GM20431 (cell line): ENCODE data around the gene SERPINC1.
"Not testable (repeated sequence)": the region's sequence is repeated elsewhere in the genome, so short reads cannot be mapped to it uniquely, and the experiment has no call there.

ENCODE experiments used
- in situ Hi-C: fragments of 300-500 bp; cut with MseI, MboI; formaldehyde crosslinking; loops from one replicate; pipeline ENCODE4 v1.15.0; 2020; ENCODE audit warnings: low sequenced_read_pairs; ENCODE audit not compliant: unreplicated experiment

The SERPINC1 gene

DNA sequence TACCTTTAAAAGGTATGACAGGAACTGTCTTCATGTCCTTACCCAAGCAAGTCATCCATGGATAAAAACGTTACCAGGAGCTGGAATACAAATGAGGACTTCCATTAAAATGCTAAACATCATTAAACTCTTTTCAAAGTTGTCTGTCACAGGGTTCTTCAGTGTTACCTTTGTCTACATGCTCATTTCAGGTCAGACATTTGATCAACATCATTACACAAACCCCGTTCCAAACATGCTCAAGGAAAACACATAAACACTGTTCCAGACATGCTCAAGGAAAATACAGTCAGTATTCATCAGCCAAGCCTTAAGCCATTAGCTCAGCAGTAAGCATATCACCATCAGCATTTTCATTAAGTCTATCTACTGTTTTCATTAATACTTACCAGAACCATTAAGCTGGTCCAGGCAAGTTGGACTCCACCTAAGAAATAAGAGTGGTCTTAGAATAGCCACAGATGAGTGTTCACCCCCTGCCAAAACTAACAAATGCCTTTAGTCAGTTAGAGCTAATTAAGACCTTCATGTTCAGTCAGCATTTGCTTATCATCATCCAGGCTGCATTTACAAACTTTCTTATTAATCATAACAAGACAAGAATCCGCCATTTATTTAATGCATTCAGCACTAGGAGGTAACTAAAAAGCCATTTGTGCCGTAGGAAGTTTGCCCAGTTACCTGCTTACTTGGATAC lies 51.5 kb downstream of the SERPINC1 start:
- in situ Hi-C loops: no loop called here

DNA sequence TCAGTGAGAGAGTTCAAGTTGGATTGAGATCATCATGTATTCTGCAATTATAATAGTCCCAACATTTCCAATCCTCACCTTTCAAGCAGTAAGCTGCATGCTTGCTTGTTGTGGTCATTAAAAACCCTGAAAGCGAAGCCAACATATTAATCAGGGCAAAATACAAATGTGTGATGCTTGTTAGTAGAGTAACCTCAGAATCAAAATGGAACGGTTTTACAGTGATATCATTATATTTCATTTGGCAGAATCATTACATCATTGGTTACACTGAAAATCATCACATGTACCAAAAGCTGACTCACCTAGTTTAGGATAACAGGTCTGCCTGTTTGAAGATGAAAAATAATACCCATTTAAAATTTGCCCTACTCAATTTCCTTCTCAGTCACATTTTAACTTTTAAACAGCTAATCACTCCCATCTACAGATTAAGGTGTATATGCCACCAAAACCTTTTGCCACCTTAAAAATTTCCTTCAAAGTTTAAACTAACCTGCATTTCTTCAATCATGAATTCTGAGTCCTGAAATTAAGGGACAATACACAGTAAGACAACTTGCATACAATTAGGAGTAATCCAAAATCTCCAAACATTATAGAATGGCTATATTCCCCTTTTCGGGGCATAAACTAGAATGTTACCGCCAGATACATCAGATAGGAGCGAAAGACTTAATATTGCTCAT lies 52.8 kb downstream of the SERPINC1 start:
- in situ Hi-C loops: no loop called here

DNA sequence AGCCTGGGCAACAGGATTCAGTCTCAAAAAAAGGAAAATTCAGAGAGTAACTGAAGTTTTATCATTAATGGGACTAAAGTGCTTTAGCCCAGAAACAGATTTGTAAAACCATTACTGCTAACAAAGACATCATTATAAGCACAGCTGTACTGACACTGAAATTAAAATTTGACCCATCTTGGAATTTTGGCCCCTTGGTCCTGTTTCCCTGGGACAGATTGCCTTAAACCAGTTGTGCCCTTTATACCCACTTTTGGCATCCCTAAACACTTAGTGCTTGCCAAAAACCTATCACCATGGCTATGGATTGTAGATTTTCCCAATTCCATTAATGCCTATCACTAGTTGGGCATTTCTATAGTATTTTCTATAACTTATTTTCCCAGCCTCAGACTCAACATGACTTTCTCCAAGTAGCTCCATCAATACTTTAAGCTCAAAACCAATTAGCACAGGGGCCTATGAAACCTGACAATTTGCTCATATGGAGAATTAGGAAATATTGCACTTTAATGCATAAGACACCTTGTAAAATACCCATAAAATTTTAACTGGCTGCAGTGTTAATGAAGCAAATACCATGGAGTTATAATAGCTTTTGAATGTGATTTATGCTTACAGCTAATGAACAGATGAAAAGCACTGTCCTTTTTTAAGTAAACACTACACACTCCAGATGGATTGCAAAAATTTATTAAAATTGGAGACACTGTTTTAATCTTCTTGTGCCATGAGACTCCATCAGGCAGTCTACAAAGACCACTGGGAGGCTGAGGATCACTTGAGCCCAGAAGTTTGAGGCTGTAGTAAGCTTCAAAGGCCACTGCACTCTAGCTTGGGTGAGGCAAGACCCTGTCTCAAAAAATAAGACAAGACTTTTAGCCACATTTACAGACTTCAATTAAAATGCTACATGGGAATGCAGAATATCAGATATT lies 53.6 kb downstream of the SERPINC1 start:
- in situ Hi-C loops: no loop called here

DNA sequence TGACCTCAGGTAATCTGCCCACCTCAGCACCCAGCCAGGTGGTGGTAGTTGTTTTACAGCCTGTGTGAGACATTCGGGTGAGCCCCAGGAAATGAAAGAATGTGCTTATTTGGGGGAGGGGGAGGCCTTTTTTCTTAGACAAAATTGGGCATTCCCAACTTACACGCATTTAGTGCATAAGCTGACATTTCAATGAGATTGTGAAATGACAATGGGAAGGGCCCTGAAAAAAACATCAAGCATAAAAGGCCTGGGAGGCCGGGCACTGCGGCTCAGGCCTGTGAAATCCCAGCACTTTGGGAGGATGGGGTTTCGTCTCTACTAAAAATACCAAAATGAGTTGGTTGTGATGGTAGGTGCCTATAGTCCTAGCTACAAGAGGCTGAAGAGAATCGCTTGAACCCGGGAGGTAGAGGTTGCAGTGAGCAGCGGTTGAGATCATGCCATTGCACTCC lies 54.3 kb downstream of the SERPINC1 start:
- in situ Hi-C loops: no loop called here

DNA sequence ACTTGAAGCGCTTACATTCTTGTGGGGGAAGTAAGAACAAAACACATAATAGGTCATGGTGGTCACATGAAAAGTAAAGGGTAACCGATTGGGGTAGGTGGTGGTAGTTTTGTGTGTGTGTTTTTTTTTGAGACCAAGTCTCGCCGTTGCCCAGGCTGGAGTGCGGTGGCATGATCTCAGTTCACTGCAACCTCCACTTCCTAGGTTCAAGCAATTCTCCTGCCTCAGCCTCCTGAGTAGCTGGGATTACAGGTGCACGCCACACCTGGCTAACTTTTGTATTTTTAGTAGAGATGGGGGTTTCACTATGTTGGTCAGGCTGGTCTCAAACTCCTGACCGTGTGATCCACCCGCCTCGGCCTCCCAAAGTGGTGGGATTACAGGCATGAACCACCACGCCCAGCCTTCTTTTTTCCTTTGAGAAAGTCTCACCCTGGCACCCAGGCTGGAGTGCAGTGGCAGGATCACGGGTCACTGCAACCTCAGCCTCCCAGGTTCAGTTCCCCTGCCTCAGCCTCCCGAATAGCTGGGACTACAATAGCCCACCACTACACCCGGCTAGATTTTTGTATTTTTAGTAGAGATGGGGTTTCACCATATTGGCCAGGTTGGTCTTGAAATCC lies 54.9 kb downstream of the SERPINC1 start:
- in situ Hi-C loops: not testable (repeated sequence)

DNA sequence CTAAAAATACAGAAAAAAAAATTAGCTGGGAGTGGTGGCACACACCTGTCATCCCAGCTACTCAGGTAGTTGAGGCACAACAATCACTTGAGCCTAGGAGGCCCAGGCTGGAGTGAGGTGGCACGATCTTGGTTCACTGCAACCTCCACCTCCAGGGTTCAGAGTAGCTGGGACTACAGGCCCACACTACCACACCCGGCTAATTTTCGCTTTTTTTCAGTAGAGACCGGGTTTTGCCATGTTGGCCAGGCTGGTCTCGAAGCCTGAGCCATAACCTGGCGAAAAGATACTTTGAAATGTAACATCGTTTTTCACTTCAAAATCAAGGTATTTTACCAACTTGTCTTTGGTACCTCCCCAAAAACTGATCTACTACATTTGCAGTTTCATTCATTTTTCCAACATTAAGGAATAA lies 55.4 kb downstream of the SERPINC1 start:
- in situ Hi-C loops: no loop called here

DNA sequence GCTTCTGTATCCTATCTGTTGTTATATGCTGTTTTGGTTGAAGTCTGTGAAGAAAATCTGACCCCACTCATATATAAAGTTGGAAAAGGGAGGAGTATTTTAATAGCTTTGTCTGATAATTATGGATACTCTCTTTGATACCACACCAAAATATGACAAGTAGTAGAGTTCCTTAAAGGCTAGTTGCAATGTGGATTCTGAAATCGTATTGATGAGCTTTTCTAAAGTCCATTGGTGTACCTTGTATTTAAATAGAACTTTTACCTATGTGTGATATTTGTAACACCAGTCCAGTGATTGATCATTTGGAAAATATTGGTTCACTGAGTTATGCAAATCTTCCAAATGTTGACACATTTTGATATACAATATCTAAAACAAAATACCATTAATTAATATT lies 57.1 kb downstream of the SERPINC1 start:
- in situ Hi-C loops: no loop called here

DNA sequence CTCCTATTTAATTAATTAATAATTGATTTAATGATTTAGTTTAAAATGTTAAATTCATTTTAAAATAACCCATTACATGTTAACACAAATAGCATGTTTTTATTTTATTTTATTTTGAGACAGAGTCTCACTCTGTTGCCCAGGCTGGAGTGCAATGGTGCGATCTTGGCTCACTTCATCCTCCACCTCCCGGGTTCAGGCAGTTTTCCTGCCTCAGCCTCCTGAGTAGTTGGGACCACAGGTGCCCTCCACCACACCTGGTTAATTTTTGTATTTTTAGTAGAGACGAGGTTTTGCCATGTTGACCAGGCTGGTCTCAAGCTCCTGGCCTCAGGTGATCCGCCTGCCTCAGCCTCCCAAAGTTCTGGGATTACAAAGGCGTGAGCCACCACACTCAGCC lies 57.6 kb downstream of the SERPINC1 start:
- in situ Hi-C loops: not testable (repeated sequence)

DNA sequence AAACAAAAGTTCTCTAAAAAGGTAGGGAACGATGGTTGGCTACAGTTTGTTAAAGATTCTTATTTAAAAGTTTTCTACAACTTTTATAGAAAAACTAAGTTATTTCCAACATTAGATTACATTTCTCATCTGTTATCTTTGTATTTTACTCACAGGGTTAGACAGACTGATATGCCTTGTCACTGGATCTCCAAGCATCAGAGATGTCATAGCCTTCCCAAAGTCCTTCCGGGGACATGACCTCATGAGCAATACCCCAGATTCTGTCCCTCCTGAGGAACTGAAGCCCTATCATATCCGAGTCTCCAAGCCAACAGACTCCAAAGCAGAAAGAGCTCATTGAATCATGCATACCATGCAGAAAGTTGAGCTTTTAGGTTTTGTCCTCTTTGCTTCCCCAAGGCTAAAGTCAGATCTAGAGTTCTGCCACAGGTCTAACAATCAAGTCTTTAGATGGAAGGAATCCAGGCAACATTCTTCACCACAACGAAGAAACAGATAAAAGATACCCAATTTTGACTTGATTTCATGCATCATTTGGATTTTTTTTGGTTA lies 59.7 kb downstream of the SERPINC1 start:
- in situ Hi-C loops: no loop called here

DNA sequence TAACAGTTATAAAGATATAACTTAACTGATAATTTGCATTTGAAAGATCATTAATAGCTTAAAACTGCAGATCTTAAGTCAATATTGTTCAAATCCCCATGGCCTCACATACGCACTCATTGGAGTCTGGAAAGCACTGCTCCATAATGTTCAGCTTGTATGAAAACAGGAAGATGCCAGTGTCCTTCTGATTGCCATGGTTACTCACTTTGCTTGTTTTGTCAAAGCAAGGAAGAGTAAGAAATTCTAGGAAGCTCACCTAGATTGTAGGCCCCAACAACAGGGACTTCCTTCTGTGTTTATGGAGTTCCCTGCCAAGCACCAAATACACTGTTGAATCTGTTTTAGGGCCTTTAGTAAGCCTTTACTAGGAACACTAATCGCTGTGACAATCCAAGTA lies 60.2 kb downstream of the SERPINC1 start:
- in situ Hi-C loops: no loop called here

DNA sequence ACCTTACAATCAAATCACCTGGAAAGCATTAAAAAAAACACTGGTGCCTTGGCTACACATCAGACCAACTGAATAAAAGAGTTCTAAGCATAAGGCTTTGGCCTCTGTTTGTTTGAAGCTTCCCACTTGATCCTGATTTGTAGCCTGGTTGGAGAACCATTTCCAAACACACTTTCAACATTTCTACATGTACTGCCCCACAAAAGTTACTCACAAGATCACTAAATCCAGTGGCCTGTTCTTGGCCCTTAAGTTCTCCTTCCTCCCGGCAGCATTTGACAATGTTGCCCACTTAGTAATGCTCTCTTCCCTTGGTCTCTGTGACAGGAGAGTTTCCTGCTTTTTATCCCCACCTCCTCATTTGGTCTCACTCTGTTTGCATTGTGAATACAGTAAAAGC lies 61.1 kb downstream of the SERPINC1 start:
- in situ Hi-C loops: no loop called here
